Glomerular endothelial cell (primary cell): ENCODE results near the gene FXYD7. TPM values are rescaled to one million over a fixed set of nuclear protein-coding genes. Genes with fewer than 3 reads are reported as not detected.
"Not testable (repeated sequence)": the region's sequence is repeated elsewhere in the genome, so short reads cannot be mapped to it uniquely, and the experiment has no call there.

ENCODE experiments used
- DNase-seq: peaks from one replicate; pipeline ENCODE4 v3.0.0-alpha.2; 2011; ENCODE audit warnings: low read depth, low spot score; ENCODE audit errors: extremely low read depth
- total RNA-seq: library from RNA; depleted of rRNA; stranded (reverse); fragments of >200 nt; gene quantifications from 2 replicates; pipeline ENCODE4 v1.2.3, GENCODE V29; 2015

The FXYD7 gene, protein sequence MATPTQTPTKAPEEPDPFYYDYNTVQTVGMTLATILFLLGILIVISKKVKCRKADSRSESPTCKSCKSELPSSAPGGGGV
- total RNA-seq = not detected in 2 replicates

DNA sequence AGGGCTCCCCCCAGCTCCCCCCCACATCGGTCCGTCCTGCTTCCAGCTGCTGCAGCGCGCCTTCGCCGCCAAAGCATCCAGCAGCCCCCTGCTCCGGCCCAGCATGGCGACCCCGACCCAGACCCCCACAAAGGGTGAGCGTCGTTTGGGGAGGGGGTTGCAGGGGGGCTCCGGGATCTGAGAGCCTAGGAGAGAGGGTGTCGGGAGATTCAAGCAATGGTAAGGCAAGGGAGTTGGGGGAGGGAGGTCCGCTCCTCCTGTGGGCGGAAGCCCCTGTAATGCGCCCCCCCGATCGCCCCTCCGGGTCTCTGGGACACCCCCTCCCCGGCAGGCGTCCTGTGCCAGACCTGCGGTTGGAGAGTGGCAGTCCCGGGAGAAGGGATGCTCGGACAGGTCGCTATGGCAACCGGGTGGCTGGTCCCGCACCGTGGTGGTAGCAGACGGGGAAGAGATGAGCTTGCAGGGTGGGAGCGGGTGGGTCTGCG is at the start of gene FXYD7:
TSS of gene FXYD7 (plus strand) at position 25 of the 485 bp plus-strand sequence. CDS start at position 104, 79 bp downstream.
- no peak for DNase-seq

DNA sequence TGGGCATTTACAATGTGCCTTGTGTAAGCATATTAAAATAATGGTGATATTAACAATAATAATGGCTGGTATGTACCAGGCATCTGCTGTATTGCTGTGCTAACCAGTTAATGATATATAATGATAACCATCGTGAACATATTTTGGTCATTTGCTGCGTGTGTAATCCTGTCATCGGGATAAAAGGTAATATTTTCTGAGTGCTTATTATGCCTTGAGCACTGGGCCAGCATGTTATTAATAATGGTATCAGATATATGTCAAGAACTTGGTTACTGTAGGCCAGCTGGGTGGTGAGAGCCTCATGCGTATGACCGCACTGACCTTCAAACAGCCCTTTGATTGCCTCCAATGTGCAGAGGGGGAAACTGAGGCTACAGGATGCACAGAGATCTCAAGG is 49.6 kb upstream of the FXYD7 start:
- no peak for DNase-seq

DNA sequence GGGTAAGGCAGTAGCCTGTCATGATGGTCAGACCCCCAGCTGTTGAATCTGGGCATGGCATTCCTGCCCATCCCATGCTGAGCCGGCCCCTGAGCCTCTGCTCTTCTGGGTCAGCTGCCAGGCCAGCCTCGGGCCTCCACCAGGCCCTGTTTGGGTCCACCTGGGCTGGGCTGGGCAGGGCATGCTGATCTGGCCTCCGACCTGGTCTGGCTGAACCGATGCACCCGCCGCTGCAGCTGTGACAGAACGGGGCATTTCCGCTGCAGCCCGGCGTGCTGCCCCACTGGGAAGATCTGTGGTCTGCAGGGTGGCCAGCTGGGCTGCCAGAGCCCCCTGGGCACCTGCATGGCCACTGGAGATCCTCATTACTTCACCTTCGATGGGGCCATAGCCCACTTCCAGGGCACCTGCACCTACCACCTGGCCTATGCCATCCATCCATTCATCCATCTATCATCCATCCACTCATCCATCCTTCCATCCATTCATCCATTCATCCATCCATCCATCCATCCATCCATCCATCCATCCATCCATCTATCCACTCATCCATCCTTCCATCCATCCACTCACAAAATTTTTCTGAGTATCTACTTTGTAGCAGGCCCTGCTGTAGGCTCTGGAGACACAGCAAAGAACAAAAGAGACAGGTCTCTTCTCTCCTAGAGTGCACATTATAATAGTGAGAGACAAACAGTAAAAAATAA is 49.0 kb upstream of the FXYD7 start:
- DNase-seq = no peak

DNA sequence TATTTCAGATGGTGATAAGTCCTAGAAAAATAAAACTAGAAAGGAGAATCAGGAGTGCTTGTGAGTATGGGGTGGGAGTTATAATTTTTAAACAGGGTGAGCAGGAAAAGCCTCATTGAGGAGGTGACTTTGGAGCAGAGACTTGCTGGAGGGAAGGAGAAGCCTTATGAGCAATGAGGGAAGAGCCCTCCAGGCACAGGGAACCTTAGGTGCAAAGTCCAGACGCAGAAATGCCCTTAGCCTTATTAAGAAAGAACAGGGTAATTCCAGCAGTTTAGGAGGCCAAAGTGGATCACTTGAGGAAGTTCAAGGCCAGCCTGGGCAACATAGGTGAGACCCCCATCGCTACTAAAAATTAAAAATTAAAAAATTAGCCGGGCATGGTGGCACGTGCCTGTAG is 48.4 kb upstream of the FXYD7 start:
- no peak for DNase-seq

DNA sequence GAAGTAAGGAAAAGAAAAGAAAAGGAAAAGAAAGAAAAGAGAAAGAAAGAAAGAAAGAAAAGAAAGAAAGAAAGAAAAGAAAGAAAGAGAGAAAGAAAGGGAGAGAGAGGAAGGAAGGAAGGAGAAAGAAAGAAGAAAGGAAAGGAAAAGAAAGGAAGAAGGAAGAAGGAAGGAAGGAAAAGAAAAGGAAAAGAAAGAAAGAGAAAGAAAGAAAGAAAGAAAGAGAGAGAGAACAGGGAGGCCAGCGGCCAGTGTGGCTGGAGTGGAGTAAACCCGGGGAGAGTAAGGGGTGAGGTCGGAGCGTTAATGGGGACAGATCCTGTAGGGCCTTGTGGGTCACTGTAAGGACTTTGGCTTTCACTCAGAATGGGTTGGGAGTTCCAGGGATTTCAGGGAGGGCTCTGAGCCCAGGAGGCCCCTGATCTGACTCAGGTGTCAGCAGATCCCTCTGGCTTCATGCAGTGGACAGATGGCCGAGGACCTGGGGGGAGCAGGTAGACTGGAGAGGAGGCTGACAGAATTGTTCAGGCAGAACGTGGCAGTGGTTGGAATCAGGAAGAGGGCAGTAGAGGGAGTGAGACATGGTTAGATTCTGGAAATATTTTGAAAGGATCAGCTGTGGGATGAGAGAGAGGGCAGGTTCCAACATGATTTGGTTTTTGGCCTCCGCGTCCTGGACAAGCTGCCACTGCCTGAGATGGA is 47.2 kb upstream of the FXYD7 start:
- no peak for DNase-seq

DNA sequence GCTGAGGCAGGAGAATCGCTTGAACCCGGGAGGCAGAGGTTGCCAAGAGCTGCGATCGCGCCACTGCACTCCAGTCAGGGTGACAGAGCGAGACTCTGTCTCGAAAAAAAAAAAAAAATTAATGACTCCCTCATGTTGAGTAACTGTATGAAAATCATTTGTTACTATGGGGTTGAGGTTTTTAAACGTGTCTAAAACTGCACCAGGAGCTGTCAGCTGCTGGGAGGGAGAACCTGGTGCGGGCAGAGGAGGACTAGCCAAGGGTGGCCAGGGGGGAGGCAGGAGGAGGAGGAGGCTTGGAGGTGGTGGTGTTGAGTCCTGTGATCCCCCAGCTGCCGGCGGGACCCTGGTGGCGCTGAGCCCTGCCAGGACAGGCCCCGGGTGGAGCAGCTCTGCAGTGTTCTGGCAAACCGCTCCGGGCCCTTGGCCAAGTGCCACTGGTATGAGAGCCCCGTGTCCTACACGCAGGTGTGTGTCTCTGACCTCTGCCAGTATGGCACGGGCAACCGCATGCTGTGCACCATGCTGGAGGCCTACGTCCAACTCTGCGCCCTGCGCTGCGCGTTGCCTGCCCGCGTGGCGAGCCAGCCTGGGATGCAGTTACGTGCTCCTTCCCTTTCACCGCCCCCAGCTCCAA is 44.5 kb upstream of the FXYD7 start:
- DNase-seq = no peak

DNA sequence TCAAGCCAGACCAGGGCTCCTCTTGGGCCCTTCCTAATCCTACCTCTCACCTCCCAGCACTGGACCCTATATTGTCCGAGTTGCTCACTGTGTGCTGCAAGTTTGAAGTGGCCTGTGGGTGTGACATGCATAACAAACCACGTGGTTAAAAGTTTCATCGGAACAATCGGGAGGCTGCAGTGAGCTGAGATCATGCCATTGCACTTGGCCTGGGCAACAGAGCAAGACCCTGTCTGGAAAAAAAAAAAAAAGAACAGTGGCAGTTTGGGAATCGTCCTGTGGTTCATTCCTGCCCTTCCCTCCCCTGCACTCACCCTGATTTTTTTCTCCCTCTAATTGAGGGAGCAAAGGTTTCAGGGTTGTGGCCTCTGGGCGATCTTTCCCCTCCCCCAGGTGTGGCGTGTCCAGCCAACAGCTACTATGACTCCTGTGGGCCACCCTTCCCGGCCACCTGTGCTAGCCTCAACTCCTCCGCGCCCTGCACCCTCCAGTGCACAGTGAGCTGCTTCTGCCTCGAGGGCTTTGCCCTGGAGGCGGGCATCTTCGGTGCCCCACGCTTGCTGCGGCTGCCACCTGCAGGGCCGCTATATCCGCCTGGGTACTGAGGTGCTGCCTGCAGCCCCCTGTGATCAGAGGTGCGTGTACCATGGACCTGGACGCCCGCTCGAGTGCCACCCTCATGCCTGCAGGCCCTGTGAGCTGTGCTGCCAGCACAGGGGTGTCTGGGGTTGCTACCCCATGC is 43.7 kb upstream of the FXYD7 start:
- DNase-seq = no peak

DNA sequence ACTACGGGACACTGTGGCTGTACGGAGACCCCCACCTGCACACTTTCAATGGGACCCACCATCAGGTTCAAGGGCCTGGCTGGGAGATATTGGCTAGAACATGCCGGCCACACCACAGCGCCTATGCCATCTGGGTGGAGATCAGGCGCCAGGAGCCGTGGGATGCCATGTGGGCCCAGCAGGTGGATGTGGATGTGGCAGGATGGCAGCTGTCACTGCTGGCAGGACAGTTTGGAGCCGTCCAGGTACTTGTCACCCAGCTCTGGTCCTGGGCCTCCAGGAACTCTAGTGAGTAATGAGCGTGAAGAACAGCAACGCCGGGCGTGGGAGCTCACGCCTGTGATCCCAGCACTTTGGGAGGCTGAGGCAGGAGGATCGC is 43.2 kb upstream of the FXYD7 start:
- no peak for DNase-seq

DNA sequence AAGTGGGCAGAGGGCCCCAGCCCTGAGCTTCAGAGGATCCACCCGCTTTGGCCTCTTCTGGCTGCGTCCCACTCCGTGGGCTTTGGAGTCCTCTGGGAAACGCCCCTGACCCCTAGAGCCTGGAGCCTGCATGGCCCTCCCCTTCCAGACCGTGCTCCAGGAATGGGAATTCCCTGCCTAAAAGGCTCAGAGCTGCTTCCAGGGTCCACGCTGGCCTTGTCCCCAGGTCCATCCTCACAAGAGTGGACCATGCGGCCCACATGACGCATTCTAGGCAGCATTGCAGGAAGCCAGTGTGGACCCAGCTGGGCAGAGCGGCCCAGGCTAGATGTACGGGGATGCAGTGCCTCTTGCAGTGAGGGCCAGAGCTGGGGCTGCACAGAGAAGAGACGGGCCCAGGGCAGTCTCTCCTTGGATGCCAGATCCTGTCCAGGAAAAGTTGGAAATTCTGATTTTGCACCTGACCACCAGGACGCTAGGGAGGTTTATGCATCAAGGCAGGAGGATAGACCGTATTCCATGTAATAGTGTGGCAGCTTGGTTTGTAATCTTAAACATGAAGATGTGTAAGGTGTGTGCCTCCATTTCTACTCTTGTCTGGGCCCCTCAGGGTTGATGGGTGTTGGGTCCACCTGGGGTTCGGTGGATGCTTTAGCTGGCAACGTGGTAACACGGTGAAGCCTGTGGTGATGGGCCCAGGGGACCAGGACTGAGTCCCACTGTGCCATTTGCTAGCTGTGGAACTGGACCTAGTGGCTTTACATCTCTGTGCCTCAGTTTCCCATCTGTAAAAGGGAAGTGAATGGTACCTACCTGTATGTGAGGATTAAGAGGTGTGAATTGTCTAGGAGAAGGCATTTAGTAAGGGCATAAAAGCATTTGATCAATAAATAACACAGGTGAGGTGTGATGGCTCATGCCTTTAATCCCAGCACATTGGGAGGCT is 42.2 kb upstream of the FXYD7 start:
- no peak for DNase-seq

DNA sequence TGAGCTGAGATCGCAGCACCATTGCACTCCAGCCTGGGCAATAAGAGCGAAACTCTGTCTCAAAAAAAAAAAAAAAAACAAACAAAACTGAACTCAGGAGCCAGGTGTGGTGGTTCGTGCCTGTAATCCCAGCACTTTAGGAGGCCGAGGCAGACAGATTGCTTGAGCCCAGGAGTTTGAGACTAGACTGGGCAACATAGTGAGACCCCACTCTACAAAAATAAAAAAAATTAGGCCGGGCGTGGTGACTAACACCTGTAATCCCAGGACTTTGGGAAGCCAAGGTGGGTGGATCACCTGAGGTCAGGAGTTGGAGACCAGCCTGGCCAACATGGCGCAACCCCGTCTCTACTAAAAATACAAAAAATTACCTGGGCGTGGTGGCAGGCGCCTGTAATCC is 41.1 kb upstream of the FXYD7 start:
- DNase-seq = not testable (repeated sequence)

DNA sequence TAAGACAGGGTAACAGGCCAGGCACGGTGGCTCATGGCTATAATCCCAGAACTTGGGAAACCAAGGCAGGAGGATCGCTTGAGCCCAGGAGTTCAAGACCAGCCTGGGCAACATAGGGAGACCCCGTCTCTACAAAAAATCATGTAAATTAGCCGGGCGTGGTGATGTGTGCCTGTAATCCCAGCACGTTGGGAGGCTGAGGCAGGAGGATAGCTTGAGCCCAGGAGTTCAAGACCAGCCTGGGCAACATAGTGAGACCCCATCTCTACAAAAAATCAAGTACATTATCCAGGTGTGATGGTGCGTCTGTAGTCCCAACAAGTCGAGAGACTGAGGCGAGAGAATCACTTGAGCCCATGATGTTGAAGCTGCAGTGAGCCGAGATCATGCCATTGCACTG is 39.4 kb upstream of the FXYD7 start:
- not testable (repeated sequence) for DNase-seq

DNA sequence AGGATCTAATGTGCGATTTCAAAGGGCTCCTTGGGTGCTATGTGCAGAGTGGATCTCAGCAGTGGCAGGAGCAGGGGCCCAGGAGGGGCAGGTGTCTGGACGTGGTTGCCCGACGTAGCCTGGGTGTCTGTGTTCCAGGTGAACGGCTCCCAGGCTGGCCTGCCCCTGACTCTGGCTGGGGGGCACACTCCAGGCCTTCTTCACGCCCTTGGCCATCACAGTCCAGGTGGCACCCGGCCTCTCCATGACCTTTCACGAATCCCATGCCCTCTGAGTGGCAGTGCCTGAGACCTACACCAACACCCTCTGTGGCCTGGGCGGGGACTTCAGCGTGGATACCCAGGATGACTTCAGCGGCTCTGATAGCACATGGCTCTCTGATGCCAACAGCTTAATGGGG is 38.7 kb upstream of the FXYD7 start:
- no peak for DNase-seq

DNA sequence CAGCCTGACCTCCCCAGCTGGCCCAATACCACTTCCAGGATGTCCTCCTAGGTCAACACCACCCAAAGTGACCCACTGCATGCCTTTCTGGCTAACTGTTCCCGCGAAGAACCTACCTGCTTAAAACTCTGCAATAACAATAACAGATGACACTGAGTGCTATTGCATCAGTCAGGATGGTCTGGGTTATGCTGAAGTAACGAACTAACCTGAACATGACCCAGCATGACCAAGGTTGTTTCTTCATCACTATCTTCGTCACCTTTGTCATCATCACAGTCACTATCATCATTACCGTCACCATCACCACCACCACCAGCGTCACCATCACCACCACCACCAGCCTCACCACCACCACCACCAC is 38.0 kb upstream of the FXYD7 start:
- no peak for DNase-seq

DNA sequence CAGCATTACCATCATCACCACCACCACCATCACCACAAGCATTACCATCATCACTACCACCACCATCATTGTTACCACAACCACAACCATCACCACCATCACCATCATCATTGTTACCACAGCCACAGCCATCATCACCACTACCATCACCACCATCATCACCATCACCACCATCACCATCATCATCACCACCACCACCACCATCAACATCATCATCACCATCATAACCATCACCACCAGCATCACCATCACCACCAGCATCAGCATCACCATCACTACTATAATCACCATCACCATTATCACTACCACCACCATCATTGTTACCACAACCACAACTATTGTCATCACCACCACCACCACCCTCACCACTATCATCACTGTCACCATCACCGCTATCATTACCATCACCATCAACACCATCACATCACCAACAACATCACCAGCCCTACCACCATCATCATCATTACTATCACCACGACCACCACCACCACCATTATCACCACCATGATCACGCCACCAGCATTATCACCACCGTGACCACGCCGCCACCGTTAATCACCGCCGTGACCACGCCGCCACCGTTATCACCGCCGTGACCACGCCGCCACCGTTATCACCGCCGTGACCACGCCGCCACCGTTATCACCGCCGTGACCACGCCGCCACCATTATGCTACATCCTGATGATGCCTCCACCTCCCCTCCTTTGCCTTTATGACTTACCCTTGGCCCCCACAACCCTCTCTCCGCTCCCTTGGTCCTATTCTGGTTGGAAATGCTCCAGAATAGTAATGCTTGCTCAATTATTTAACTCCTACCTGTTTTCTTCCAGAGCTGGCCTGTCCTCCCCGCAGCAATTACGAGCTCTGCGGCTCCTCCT is 37.4 kb upstream of the FXYD7 start:
- DNase-seq = no peak

DNA sequence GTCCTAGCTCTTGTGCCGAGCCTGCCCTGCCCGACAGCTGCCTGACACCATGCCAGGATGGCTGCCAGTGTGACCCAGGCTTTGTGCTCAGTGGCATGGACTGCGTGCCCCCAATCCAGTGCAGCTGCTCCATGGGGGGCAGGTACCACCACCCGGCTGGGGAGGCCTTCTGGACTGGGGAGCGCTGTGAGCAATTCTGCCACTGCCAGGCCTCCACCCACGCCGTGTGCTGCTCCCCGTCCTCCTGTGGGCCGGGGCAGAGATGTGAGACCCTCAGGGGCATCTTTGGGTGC is 36.8 kb upstream of the FXYD7 start:
- DNase-seq = no peak

DNA sequence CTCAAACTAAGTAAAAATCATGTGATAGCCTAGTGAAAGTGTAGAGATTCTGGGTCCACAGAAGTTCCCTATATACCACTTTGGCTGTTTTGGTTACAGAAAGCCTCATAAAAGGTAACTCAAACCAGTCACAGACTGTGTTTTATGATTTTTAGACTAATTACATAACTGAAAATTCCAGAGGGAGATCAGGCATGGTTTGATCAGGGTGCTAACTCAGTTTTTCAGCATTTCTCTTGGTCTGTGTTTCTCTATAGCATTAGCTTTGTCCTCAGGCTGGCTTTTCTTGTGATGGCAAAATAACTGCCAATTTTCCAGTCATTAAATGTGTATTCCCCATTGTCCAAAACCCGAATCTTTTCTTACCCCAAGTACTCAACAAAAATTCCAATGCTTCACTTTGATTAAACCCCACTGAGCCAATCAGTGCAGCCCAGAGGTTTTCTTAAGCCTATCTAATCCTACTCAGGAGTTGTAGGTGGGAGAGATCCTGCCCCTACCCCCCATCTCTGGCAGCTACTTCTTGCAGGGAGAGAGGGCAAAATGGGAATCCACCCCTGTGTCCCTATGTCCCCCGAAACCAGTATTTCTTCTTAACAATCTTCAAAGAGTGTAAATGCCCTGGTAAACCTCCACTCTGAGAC is 36.0 kb upstream of the FXYD7 start:
- no peak for DNase-seq

DNA sequence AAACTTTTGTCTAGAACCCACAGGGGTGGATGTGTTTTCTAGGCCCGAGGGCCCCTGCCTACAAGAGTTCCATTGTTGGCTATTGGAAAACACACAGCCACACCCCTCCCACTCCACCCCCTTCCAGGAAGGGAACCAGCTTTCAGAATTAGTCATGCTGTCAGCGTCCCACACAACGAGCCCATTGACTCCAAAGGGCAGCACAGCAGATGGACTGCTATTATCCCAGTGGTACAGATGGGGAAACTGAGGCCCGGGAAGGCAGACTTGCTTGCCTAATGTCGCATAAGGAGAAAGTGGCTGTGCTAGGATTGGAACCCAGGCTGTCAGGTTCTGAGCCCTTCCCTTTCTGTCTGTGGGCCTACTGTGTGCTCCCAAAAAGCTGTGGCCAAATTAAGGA is 35.5 kb upstream of the FXYD7 start:
- DNase-seq = no peak

DNA sequence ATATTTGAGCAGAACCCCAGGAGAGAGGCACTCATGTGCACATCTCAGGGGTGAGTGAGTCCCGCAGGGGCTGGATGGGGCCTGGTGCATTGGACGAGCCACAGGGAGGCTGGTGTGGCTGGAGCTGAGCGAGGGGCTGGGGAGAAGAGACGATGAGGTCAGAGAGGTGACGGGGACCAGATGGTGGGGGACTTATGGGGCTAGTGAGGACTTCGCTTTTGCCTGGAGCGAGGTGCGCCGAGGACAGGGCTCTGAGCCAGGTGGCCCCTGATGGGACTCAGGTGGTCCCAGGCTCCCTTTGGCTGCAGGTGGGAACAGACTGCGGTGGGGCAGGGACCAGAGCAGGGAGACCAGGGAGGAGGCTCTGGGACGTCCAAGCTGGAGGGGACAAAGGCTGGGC is 34.3 kb upstream of the FXYD7 start:
- no peak for DNase-seq
